Measurements from ENCODE around the gene UCN2.

The UCN2 gene

DNA sequence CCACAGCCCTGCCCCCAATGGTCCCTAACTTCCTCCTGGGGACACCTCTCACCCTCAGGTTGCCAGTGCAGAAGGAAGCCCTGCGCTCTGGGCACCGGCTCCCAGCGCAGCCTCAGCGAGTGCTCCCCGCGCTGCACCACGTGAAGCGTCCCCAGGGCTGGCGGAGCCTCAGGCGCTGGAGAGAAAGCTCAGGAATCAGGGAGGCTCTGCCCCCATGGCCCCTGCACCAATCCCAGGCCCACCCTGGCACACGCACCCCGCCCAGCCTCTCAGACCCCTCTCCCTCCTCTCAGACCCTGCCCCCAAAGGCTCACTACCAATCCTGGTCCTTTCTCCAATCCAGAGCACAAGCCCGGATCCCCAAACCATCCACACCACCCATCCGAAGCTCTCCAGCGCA is 24.6 kb upstream of the UCN2 start:
- DNase-seq: no peak

DNA sequence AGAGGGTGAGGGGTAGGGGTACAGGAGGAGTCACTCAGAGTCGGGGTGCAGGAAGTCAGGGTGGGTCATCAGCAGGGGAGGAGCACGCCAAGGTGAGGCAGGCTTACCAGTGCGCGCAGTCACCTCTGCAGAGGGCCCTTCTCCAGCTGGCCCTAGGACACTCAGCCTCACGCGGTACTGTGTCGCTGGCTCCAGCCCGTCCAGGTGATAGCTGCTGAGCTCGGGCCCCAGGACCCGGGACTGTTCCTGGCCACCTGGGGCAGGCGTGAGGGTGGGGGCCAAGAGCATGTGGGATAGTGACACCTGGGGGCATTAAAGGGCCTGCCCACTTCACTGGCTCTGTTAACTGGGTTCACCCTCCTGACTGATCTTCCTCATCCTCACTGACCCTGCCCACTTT is 24.1 kb upstream of the UCN2 start:
- DNase-seq: no peak

DNA sequence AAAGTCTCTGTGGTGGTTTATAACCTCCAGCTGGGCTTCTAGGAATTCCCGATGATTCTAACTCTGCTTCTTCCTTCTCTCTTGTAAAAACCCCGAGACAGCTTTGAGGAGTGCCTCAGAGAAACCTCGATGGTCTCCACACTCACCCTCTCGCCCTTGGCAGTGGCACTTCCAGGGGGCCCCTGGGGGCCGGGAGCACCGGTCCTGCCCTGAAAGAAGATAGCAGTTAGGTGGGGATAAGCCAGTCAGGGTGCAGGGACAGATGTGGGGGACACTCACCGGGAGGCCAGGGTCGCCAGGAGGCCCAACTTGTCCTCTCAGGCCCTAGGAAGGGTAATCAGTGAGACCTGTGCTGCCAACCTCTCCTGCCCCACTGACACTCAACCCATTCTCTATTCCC is 21.8 kb upstream of the UCN2 start:
- DNase-seq: no peak

DNA sequence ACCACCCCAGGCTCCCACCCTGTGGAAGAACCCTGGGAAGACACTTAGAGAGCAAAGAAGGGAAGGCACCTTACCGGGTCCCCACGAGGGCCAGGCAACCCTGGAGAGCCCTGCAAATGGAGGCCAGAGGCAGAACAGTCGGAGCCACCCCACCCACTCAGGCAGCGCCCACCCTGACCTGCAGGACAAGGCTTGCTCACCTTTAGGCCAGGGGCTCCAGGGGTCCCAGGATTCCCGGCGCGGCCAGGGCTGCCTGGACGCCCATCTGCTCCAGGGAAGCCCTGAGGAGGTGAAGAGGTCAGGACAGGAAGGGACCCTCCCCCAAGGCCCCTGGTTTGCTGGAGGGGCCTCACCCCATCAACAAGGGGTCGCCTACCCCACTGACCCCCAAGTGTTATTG is 21.3 kb upstream of the UCN2 start:
- no peak for DNase-seq

DNA sequence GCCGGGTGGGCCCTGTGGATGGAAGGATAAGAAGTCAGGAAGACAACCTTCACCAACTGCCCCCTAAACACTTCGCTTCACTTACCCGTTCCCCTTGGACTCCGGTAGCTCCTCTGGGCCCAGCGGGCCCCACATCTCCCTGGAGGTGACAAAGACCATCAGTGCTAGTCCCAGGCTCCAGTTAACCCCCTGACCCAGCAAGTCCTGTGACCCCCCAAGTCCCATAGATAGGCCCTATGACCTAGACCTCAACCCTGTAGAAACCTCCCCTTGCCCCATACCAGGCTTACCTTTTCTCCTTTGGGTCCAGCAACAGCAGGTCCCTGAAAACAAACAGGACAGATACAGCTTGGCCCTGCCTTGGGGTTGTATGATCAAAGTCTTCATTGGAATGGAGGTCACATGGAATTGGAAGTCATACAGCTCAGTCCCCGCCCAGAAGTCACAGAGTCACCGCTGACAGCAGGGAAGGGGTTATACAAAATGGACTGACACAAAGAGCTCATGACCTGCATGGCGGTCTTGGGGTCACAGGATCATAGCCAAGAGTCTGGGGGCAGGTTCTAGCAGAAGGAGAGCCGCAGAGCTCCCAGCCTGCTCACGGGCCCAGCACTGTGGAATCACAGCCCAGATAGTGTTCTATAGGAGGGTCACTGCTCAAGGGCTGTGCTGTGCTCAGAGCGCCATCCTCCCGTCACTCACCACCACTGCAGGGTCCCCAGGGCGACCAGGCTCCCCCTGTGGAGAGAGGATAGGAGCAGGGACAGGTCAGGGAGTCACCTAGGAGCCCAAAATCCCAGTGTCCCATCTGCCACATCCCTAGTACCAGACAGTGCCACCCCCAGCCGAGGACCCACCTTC is 18.3 kb upstream of the UCN2 start:
- no peak for DNase-seq

DNA sequence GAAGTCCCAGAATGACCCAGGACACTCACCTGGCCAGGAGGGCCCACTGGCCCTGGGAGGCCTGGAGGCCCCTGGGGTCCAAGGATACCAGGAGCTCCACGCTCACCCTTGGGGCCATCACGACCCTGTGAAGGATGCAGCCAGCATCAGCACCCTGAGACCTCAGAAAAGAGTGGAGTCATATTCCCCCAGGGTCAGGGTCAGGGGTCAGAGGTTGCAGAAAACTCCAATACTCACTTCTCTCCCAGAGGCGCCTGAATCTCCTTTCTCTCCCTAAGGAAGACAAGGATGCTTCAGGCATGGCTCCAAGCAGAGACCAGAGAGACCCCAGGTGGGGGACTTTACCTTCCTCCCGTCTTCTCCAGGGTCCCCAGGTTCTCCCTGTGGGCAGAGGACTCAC is 13.1 kb upstream of the UCN2 start:
- no peak for DNase-seq

DNA sequence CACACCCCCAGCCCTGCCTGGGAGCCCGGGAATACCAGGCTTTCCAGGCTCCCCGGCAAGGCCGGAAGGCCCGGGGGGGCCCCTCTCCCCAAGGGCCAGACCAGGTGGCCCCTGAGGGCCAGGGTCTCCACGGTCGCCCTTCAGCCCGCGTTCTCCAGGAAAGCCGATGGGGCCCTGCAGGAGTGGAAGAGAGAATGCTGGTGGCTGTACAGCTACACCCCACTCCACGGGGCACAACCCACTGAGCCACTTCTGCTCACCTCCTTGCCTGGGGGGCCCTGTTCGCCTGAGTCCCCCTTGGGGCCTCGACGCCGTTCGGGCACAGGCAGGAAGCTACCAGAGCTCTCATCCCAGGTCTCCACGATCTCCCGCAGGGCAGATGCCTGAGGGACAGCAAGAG is 11.8 kb upstream of the UCN2 start:
- DNase-seq: no peak

DNA sequence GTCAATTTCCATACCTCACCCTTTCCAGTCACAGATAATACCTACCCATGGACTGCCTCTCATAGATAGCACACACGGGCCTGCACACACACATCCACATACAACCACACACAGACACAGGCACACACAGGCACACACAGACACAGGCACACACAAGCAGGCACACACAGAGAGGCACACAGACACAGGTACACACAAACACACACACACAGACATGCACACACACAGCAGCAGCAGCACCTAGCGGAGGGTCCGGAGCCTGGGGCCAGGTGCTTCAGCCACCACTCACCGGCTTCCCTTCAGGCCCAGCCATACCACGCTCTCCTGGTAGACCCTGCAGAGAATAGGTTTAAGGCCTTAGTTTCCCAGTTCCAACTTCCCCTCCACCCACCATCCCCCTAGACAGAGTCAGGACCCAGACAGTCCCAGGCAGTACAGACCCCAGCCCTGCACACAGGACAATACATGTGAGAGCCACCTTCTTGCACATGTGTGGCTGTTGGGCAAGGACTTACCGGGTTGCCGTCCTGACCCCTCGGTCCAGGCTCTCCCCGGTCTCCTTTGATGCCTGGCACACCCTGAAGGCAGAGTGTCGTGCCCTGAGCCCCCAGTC is 10.5 kb upstream of the UCN2 start:
- DNase-seq: no peak

DNA sequence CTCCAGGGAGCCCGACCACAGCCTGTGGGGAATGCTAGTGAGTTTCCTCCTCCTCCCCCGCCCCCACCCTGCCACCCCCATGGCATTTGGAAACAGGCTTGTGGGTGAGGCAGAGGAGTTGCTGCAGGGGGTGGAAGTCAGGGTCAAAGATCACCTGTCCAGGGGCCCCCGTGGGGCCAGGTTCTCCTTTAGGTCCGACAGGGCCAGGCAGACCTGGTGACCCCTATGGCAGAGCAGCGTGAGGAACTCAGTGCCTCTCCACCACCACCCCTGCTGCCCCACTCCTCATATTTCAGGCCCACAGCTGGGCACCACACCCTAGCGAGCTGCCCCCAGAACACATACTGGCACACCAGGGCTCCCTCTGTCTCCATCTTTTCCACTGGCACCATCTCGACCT is 8.9 kb upstream of the UCN2 start:
- no peak for DNase-seq

DNA sequence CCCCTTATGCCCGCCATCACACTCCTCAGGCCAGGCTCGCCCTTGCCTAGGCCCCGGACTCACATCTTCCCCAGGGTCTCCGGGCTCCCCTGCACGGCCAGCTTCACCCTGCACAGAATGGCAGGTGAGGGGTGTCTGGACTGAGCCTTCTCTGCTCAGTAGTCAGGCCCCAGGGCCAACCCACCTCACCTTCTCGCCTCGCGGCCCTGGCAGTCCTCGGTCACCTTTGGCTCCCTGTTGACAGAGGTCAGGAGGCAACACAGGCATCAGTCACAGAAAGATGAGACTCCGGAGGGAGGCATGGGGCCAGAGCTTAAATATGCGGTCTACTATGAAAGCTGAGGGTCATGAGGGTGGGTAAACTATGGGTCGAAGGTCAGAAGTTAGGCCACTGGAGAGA is 8.4 kb upstream of the UCN2 start:
- no peak for DNase-seq

DNA sequence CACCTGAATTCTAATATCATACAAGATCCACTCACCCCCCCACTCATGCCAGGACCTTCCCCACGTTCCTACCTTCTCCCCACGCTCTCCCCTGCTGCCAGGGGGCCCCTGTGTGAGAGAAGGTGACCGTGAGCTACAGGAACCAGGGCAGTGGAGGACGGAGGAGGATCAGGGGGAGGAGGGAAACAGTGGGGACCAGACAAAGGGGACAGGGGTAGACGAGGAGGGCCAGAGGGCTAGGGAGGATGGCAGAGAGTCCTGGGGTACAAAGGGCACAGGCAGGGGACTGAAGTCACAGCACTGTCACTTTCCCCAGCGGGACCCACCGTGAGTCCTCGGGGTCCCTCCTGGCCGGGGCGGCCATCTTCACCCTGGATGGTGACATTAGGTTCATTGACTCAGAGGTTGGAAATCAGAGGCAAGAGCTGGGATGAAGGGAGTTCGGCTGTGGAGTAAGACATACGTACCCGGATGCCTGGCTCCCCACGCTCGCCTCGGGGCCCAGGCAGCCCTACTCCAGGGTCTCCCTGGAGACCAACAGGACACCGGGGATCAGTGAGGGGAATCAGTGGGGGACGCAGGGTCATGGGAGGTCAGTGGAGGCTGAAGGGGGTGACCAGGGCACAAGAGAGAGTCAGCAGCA is 6.3 kb upstream of the UCN2 start:
- DNase-seq: no peak

DNA sequence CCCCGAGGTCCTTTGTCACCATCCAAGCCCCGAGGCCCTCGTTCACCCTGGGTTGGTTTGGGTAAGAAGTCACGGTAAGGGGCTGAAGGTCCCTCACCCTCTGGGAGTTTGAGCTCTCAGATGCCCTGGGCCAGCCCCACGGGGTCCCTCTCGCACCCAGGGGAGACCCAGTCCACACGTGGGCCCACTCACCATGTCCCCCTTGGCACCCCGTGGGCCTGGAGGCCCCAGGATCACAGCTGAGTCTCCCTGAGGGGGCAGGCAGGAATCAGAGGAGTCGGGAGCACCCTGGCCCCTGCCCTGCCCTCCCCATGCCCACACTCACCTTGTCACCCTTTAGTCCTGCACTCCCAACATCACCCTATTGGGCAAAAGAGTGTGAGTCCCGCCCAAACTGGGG is 5.8 kb upstream of the UCN2 start:
- no peak for DNase-seq

DNA sequence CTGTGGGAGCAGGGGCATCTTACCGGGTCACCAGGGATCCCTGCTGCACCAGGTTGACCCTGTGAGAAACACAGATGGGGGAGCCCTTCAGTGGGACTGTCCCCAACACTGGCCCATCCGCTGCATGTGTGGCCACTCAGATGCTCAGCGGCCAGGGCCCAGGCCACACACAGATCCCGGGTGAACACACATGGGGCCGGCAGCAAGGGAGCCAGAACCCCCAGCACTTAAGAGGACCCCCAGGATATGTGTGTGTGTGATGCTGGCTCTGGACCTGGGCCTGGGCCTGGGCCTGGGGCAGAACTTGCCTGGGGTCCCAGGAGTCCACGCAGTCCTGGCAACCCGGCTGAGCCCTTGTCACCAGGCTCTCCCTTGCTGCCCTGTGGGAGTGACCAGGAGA is 4.9 kb upstream of the UCN2 start:
- no peak for DNase-seq

DNA sequence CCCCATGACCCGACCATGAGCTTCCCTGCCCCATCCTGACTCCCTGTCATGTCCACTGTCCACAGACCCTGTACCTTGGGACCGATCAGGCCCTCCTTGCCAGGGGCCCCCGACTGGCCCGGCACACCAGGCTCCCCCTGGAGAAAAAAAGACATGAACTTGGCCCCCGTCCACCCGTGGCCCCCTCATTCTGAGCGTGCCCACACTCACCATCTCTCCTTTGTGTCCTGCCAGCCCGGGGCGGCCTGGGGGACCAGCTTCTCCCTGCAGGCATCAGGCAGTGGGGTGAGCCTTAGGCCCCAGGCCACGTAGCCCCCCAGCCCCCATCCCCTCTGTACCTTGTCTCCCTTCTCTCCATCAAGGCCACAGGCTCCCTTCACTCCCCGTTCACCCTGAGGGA is 3.9 kb upstream of the UCN2 start:
- no peak for DNase-seq

DNA sequence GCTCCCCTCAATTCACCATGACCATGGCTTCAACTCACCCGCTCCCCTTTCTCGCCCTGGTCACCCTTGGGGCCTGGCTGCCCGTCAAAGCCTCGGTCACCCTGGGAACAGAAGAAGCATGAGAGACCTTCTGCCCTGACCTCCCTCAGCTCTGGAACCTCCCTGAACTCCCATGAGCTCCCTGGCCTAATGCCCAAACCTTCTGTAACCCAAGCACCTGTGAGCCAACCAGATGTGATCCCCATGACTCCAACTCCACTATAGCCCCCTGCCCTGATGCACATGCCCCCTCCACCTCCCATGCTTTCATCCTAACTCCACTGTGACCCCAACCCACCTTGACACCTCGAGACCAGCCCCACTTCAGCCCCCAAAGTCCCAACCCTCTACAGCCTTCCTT is 3.5 kb upstream of the UCN2 start:
- no peak for DNase-seq

DNA sequence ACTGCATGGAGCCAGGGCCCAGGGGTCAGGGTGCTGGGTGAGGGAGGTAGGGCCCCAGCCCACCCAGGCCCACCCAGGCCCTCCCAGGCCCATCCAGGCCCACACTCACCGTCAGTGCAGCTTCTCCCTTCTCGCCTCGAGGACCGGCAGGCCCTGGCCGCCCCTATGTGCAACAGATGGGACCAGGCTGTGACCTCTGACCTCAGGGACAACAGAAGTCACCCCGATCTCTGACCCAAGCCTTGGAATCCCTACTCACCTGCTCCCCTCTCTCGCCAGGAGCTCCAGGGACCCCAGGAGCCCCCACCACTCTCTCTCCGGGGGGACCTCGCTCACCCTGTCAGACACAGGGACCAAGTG is 2.8 kb upstream of the UCN2 start:
- DNase-seq: no peak

DNA sequence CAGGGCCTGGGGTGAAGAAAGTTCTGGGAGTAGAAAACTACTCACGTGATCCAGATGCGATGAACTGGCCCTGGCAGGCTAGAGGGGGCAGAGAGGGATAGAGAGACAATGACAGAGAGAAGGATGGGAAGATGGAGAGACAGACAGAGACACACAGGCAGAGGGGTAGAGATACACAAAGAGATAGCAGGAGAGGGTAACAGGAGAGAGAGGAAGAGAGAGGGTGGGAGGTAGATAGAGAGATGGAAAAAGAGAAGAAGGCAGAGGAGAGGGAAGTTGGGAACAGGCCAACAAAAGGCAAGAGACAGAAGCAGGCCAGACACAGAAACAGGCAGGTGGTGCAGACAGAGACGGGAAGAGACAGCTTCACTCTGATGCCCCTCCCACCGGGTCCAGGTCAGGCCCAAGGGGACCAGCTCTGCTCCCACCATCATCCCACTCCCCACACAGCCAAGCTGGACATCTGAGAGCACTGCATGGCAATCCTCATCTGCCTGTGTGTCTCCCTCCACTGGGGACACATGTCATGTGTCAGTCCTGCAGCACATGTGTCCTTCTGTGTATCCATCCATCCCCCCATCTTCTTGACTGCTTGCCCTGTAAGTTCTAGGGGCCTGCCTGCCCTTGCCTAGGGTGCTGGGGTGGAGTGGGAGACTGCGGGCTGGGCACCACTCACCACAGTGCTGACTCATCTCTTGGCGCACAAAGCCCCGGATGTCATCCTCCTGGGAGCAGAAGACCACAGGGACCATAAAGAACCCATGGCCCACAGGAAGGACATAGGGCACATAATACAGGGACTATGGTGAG is 2.2 kb upstream of the UCN2 start:
- peak; percentile 86 for DNase-seq

DNA sequence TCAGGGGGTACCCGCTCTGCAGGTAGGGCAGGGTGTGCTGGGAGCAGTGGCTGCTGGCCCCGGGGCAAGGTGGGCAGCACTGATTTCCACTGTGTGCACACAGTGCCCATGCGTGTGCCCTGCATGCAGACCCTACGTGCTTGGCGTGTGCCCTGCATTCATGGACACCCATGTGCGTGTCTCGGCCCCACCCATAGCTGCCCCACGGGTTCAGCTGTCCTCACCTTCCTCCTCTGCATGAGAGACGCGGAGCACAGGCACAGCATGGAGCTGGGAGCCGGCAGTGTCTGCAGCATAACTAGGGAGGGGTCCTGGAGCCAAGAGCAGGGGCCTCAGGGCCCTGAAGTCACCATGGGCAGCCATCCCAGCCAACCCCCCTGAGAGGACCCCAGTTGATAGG is 1.6 kb upstream of the UCN2 start:
- no peak for DNase-seq

DNA sequence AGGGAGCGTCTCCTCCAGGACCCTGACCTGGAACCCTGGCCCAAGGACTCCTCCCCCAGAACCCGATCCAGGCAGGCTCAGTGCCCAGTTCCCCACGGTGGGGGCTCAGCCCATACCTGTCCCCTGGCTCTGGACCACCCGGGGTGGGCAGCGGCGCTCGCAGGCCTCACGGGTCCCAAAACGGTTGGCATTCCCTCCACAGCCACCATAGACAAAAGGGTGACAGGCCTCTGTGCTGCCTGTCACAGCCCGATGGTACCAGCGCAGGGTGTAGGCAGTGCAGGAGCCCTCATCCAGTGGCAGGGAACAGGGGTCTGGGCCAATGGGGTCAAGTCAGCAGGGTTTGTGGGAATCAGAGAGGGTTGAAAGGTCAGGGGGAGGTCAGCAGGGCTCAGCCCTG is 1.1 kb upstream of the UCN2 start:
- no peak for DNase-seq

DNA sequence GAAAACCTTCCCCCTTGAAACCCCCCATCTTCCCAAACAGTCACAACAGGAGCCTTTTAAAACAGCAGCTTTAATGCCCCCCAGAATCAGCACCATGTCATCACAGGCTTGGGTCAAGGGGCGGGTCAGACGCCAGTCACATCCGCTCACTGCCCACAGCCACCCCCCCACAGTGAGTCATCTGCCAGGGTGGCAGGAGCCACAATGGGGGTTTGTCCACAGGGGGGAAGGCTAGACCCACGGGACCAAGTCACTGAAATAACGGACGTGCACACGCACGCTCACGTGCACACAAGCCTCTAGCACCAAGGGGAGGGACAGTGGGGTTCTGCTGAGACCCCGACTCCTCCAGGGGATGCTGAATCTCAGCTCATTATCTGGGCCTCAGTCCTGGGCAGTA is 441 bp upstream of the UCN2 start:
- DNase-seq: peak; percentile 91

DNA sequence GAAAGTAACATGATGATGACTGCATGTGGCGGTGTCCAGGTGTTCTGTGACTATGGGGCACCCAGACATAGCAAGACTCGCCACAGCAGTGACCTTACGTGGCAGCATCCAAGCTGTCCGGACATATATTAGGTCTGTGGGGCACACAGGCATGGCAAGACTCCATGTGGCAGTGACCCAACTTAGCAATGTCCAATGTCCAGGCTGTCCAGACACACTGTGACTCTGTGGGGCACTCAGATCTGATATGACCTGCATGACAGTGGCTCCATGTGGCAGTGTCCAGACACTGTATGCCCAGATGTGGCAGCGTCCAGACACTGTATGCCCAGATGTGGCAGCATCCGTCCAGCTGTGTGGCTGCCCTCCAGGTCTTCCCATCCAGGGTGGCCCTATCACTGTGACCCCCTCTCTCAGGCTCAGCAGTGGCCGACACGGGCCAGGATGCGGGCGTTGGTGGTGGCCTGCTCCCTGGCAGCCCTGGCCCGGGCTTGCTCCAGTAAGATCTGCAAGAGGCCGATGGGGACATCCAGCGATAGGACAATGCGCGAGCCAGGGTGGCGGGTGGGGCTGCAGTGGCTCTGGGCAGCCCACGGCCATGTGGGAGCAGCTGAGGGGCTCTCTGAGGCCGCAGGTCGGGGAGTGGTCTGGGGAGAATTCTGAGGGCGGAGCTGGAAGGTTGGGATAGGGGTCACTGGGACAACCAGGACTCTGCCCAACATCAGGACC is 1.1 kb downstream of the UCN2 start:
- no peak for DNase-seq

DNA sequence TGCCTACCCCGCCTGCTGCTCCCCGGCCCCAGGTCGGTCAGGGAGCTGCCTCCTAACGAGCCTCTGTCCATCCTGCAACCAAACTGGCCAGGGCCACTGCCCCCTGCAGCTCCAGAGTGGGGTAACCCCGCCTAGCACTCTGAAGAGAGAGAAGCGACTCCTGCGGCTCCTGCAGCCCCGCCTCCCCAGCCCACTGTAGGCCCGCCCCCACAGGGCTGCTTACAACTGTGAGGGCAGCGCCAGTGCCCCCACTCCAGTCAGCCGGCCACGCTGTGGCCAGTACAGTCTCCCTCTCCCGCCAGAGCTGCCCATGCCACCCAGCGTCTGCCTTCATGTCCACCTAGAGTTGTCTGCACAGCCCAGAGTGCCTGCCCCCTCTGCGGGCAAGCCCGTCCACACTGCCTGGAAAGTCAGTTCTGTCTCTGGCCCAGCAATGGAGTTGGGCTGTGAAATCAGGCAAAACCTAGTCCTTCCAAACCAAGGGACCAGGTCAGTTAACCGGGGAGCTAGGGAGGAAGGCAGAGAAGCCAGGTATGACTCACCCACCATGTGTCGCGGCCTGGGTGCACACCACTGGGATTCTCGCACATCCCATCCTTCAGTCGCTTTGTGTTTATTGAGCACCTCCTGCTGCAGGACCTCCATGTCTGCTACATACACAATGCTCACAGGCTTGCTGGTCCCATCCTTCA is 2.4 kb downstream of the UCN2 start:
- peak; percentile 79 for DNase-seq

Measured in EL (cell line).